CD8-positive, alpha-beta memory T cell (primary cell): ENCODE data around the gene GOLGA2. TPM values are rescaled to one million over a fixed set of nuclear protein-coding genes. Genes with fewer than 3 reads are reported as not detected.
A peak's percentile ranks its signal among the peaks of the same experiment; 100 is the strongest.

Experiments used
- CTCF ChIA-PET: fragments of 350-600 bp; sonication (Branson Sonifier 250); formaldehyde crosslinking; loops from one replicate; lab custom pipeline; 2021; ENCODE audit warnings: antibody characterized with exemption; lab: Charles Lee
- POLR2A ChIA-PET: fragments of 350-600 bp; sonication (Branson Sonifier 250); formaldehyde crosslinking; loops from one replicate; lab custom pipeline; 2021; ENCODE audit warnings: antibody characterized with exemption; lab: Charles Lee
- DNase-seq, 5 donors: peaks; one replicate each; pipeline versions ENCODE4 v3.0.0 to v3.0.0-alpha.2; 2020 to 2022; ENCODE audit warnings: mixed read lengths in 1 of 5
- H3K27ac ChIP-seq: one replicate; pipeline ENCODE4 v1.7.0; 2013; ENCODE audit warnings: low read depth, mild to moderate bottlenecking, low read length, moderate library complexity
- H3K27me3 ChIP-seq: 2 replicates; pipeline ENCODE4 v1.7.0; 2013; ENCODE audit warnings: low read length, mild to moderate bottlenecking; ENCODE audit not compliant: insufficient read depth, poor library complexity, severe bottlenecking
- H3K36me3 ChIP-seq: 2 replicates; pipeline ENCODE4 v1.7.0; 2013; ENCODE audit warnings: mild to moderate bottlenecking, low read length, moderate library complexity; ENCODE audit not compliant: insufficient read depth
- H3K4me1 ChIP-seq: 2 replicates; pipeline ENCODE4 v1.7.0; 2013; ENCODE audit warnings: mild to moderate bottlenecking, low read length, moderate library complexity; ENCODE audit not compliant: insufficient read depth
- H3K4me3 ChIP-seq: 2 replicates; pipeline ENCODE4 v1.7.0; 2013; ENCODE audit warnings: mild to moderate bottlenecking, low read length
- H3K9me3 ChIP-seq: 2 replicates; pipeline ENCODE4 v1.7.0; 2013; ENCODE audit warnings: mild to moderate bottlenecking, low read length
- H3K27ac Mint-ChIP-seq, 8 donors: one replicate each; pipeline ENCODE4 v1.8.0; 2020 to 2021; ENCODE audit warnings: mixed read lengths in 8 of 8, mild to moderate bottlenecking in 6 of 8, inconsistent platforms in 3 of 8, moderate library complexity in 3 of 8
- H3K27me3 Mint-ChIP-seq, 2 donors: one replicate each; pipeline ENCODE4 v1.8.0; 2020 to 2021; ENCODE audit warnings: mixed read lengths in 2 of 2, mild to moderate bottlenecking in 1 of 2, moderate library complexity in 1 of 2
- H3K36me3 Mint-ChIP-seq, 3 donors: one replicate each; pipeline ENCODE4 v1.8.0; 2020 to 2021; ENCODE audit warnings: mixed read lengths in 3 of 3, inconsistent platforms in 1 of 3, mild to moderate bottlenecking in 1 of 3
- H3K4me1 Mint-ChIP-seq, 3 donors: one replicate each; pipeline ENCODE4 v1.8.0; 2020 to 2021; ENCODE audit warnings: mixed read lengths in 3 of 3, inconsistent platforms in 1 of 3, mild to moderate bottlenecking in 1 of 3
- H3K4me3 Mint-ChIP-seq, 7 donors: one replicate each; pipeline ENCODE4 v1.8.0; 2020 to 2021; ENCODE audit warnings: mixed read lengths in 7 of 7, mild to moderate bottlenecking in 6 of 7, moderate library complexity in 4 of 7, inconsistent platforms in 2 of 7
- H3K9me3 Mint-ChIP-seq, 5 donors: one replicate each; pipeline ENCODE4 v1.8.0; 2020 to 2022; ENCODE audit warnings: mixed read lengths in 5 of 5, mild to moderate bottlenecking in 3 of 5, moderate library complexity in 2 of 5, inconsistent platforms in 1 of 5
- polyA plus RNA-seq: library from polyadenylated mRNA; unstranded; fragments of 300-500 nt; fragmentation: Illumina TruSeq; gene quantifications from one replicate; pipeline ENCODE4 v1.2.3, GENCODE V29; 2021
- total RNA-seq, 2 experiments: library from RNA; stranded (reverse); gene quantifications; one replicate each; pipeline ENCODE4 v1.2.3, GENCODE V29; 2021

Gene GOLGA2
- total and polyA plus RNA-seq, 3 experiments from 2014 or later = 8.8 to 35.5 (median 35.4) TPM

- no peaks in the 10 kb centered on the region for H3K9me3 ChIP-seq
- H3K27me3 ChIP-seq = peaks cover 8% of the 10 kb centered on the region
- DNase-seq = no peak
- H3K36me3 Mint-ChIP-seq = no peaks in the 10 kb centered on the region
- CTCF ChIA-PET = no interaction called here
- H3K9me3 Mint-ChIP-seq = no peaks in the 10 kb centered on the region
- peaks cover 0 to 3% (median 2%) of the 10 kb centered on the region in 3 donors for H3K4me1 Mint-ChIP-seq
- H3K27ac Mint-ChIP-seq = no peak overlapping the region
- no peak overlapping the region for H3K27ac ChIP-seq
- no peaks in the 10 kb centered on the region for H3K36me3 ChIP-seq
- no peak overlapping the region for H3K4me3 Mint-ChIP-seq
- POLR2A ChIA-PET = no interaction called here
- H3K4me3 ChIP-seq = no peak overlapping the region
- peaks cover 5% of the 10 kb centered on the region for H3K4me1 ChIP-seq
- H3K27me3 Mint-ChIP-seq = peaks cover 15 to 30% of the 10 kb centered on the region in 2 donors
These were observed 66.7 kb downstream of the GOLGA2 start for GRCh38 chr9:128208946-128209669.

GRCh38 chr9:128208386-128208785 lies 67.4 kb downstream of the GOLGA2 start:
- Mint-ChIP-seq H3K4me1 (peaks cover 0 to 5% (median 3%) of the 10 kb centered on the region in 3 donors), H3K4me3 (no peak overlapping the region), H3K36me3 (no peaks in the 10 kb centered on the region), H3K27me3 (peaks cover 15 to 27% of the 10 kb centered on the region in 2 donors), H3K9me3 (no peaks in the 10 kb centered on the region), H3K27ac (peak overlapping the region in 1 of 8 donors; percentile 40)
- H3K27ac ChIP-seq = no peak overlapping the region
- DNase-seq = no peak
- H3K27me3 ChIP-seq = peaks cover 13% of the 10 kb centered on the region
- H3K9me3 ChIP-seq = no peaks in the 10 kb centered on the region
- CTCF ChIA-PET = no interaction called here
- no peaks in the 10 kb centered on the region for H3K36me3 ChIP-seq
- POLR2A ChIA-PET = no interaction called here
- no peak overlapping the region for H3K4me3 ChIP-seq
- peaks cover 10% of the 10 kb centered on the region for H3K4me1 ChIP-seq

- H3K27me3 Mint-ChIP-seq = peaks cover 14 to 24% of the 10 kb centered on the region in 2 donors
- Histone ChIP-seq H3K4me3 (no peak overlapping the region), H3K27ac (no peak overlapping the region), H3K4me1 (peaks cover 14% of the 10 kb centered on the region), H3K36me3 (no peaks in the 10 kb centered on the region), H3K27me3 (peaks cover 13% of the 10 kb centered on the region), H3K9me3 (no peaks in the 10 kb centered on the region)
- no peaks in the 10 kb centered on the region for H3K36me3 Mint-ChIP-seq
- POLR2A ChIA-PET = no interaction called here
- H3K4me1 Mint-ChIP-seq = peaks cover 8 to 10% (median 9%) of the 10 kb centered on the region in 3 donors
- H3K27ac Mint-ChIP-seq = no peak overlapping the region
- H3K4me3 Mint-ChIP-seq = peak overlapping the region in 1 of 7 donors; percentile 49
- H3K9me3 Mint-ChIP-seq = no peaks in the 10 kb centered on the region
- no peak for DNase-seq
- CTCF ChIA-PET = interaction anchor here (0.7 to 2.0 kb wide), 3 partner anchors 10 to 16 kb away, joined by 3 to 4 read pairs (median 4); no protein-coding TSS in a partner anchor
These were observed 68.6 kb downstream of the GOLGA2 start for GRCh38 chr9:128206916-128207910.

GRCh38 chr9:128206484-128206883 lies 69.3 kb downstream of the GOLGA2 start:
- Mint-ChIP-seq H3K27ac (no peak overlapping the region), H3K27me3 (peaks cover 13 to 22% of the 10 kb centered on the region in 2 donors), H3K4me1 (peaks cover 8 to 10% (median 9%) of the 10 kb centered on the region in 3 donors), H3K36me3 (no peaks in the 10 kb centered on the region), H3K4me3 (peak overlapping the region in 1 of 7 donors; percentile 49), H3K9me3 (no peaks in the 10 kb centered on the region)
- H3K4me3 ChIP-seq = no peak overlapping the region
- peaks cover 13% of the 10 kb centered on the region for H3K27me3 ChIP-seq
- ChIA-PET CTCF (interaction anchor here (0.7 to 2.0 kb wide), 3 partner anchors 9 to 16 kb away, joined by 3 to 4 read pairs (median 4); no protein-coding TSS in a partner anchor), POLR2A (no interaction called here)
- no peak for DNase-seq
- H3K9me3 ChIP-seq = no peaks in the 10 kb centered on the region
- no peak overlapping the region for H3K27ac ChIP-seq
- no peaks in the 10 kb centered on the region for H3K36me3 ChIP-seq
- H3K4me1 ChIP-seq = peaks cover 14% of the 10 kb centered on the region

Other genes starting within 250 kb of the GOLGA2 start
- 10 to 100 TPM; 13.1 to 14.0 TPM for gene NAIF1, start 208.7 kb downstream of the GOLGA2 start, total RNA-seq
- gene NAIF1, start 208.7 kb downstream of the GOLGA2 start, polyA plus RNA-seq = 13.5 TPM
- 10 to 100 TPM; 17.7 to 17.8 TPM for gene SLC25A25, start 207.8 kb downstream of the GOLGA2 start, total RNA-seq
- 19.8 TPM for gene SLC25A25, start 207.8 kb downstream of the GOLGA2 start, polyA plus RNA-seq
- 10 to 100 TPM; 67.0 to 68.3 TPM for gene PTGES2, start 148.3 kb downstream of the GOLGA2 start, total RNA-seq
- 51.7 TPM for gene PTGES2, start 148.3 kb downstream of the GOLGA2 start, polyA plus RNA-seq
- gene LCN2, start 126.6 kb downstream of the GOLGA2 start, total RNA-seq = not detected
- gene LCN2, start 126.6 kb downstream of the GOLGA2 start, polyA plus RNA-seq = not detected
- 10 to 100 TPM; 75.5 to 78.4 TPM for gene BBLN, start 115.7 kb downstream of the GOLGA2 start, total RNA-seq
- gene BBLN, start 115.7 kb downstream of the GOLGA2 start, polyA plus RNA-seq = 137 TPM
- gene CIZ1, start 84.4 kb downstream of the GOLGA2 start, total RNA-seq = 100 to 1,000 TPM; 114 to 125 TPM
- 35.2 TPM for gene CIZ1, start 84.4 kb downstream of the GOLGA2 start, polyA plus RNA-seq
- under 1 TPM; 0.26 to 0.66 TPM for gene DNM1, start 72.6 kb downstream of the GOLGA2 start, total RNA-seq
- gene DNM1, start 72.6 kb downstream of the GOLGA2 start, polyA plus RNA-seq = 0.18 TPM
- 10 to 100 TPM; 18.1 to 20.9 TPM for gene SWI5, start 269 bp upstream of the GOLGA2 start, total RNA-seq
- 27.8 TPM for gene SWI5, start 269 bp upstream of the GOLGA2 start, polyA plus RNA-seq
- gene TRUB2, start 46.4 kb upstream of the GOLGA2 start, total RNA-seq = 10 to 100 TPM; 48.8 to 50.4 TPM
- gene TRUB2, start 46.4 kb upstream of the GOLGA2 start, polyA plus RNA-seq = 23.6 TPM
- 10 to 100 TPM; 51.1 to 56.9 TPM for gene COQ4, start 46.8 kb upstream of the GOLGA2 start, total RNA-seq
- gene COQ4, start 46.8 kb upstream of the GOLGA2 start, polyA plus RNA-seq = 36.9 TPM
- 10 to 100 TPM; 41.2 to 46.0 TPM for gene SLC27A4, start 64.5 kb upstream of the GOLGA2 start, total RNA-seq
- 11.2 TPM for gene SLC27A4, start 64.5 kb upstream of the GOLGA2 start, polyA plus RNA-seq
- gene URM1, start 95.4 kb upstream of the GOLGA2 start, total RNA-seq = 100 to 1,000 TPM; 100 to 108 TPM
- 56.3 TPM for gene URM1, start 95.4 kb upstream of the GOLGA2 start, polyA plus RNA-seq
- gene CERCAM, start 144.8 kb upstream of the GOLGA2 start, total RNA-seq = 1 to 10 TPM; 1.9 to 2.6 TPM
- 1.1 TPM for gene CERCAM, start 144.8 kb upstream of the GOLGA2 start, polyA plus RNA-seq
- gene ODF2, start 180.0 kb upstream of the GOLGA2 start, total RNA-seq = 10 to 100 TPM; 64.2 to 65.0 TPM
- gene ODF2, start 180.0 kb upstream of the GOLGA2 start, polyA plus RNA-seq = 31.4 TPM
- 10 to 100 TPM; 48.7 to 51.9 TPM for gene GLE1, start 228.7 kb upstream of the GOLGA2 start, total RNA-seq
- gene GLE1, start 228.7 kb upstream of the GOLGA2 start, polyA plus RNA-seq = 35.1 TPM